ENCODE measurements around the gene GOLT1B.
A peak's percentile ranks its signal among the peaks of the same experiment; 100 is the strongest.

GOLT1B gene

DNA sequence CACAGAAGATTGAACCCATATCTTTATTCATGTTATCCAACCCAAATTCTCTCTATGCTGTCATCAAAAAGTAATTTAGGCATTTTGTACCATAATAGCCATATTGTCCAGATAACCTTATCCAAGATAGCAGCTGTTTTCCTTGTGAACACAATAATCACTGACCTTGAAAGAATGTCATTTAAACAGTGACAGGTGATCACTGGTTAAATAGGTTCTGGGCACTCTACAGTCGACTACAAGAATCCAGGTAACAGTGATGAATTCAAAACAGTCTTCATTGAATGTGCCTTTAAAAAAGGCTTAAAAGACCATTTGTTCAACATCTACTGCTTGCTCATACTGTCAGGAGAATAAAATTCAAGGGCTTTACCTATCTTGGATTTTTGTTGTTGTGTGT lies 20.0 kb downstream of the GOLT1B start:
- no peak for DNase-seq (ENCODE audit: low read depth in 3 of 3, low spot score in 1 of 3)

DNA sequence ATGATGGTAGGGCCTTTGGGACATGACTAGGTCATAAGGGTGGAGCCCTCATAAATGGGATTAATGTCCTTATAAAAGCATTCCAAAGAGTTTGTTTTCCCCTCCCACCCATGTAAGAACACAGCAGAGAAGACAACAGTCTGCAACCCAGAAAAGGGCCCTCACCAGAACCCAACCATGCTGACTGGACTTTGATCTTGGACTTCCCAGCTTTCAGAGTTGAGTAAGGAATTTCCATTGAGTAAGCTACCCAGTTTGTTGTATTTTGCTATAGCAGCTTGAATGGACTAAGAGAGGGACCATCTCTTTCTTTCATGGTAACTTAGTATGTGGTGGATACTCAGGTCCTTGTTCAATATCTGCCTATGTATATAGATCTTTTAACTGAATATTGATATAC lies 21.6 kb downstream of the GOLT1B start:
- DNase-seq (ENCODE audit: low read depth in 3 of 3, low spot score in 1 of 3) = no peak

DNA sequence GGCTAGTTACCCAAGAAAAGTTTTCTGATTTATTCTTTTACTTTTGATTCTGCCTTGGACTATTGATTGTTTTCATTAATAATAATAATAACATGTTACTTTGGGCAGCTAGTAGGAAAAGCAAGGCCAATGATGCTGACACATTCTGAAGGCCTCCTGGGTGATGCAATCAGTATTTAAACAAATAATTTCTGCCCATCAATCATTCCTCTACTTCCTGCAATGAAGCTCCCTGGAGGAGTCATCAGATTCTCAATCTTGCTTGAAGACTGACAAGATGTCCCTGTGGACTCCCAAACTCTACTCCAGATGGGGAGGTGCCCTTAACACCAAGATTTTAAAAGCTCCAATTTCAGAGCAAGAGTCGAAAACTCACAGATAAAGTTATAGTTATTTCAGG lies 24.5 kb downstream of the GOLT1B start, which contains the start of gene SPX:
TSS of gene SPX (plus strand) at position 244 of the 400 bp plus-strand sequence. CDS start 177 bp downstream, outside the sequence.
- DNase-seq (ENCODE audit: low read depth in 3 of 3, low spot score in 1 of 3) = no peak

DNA sequence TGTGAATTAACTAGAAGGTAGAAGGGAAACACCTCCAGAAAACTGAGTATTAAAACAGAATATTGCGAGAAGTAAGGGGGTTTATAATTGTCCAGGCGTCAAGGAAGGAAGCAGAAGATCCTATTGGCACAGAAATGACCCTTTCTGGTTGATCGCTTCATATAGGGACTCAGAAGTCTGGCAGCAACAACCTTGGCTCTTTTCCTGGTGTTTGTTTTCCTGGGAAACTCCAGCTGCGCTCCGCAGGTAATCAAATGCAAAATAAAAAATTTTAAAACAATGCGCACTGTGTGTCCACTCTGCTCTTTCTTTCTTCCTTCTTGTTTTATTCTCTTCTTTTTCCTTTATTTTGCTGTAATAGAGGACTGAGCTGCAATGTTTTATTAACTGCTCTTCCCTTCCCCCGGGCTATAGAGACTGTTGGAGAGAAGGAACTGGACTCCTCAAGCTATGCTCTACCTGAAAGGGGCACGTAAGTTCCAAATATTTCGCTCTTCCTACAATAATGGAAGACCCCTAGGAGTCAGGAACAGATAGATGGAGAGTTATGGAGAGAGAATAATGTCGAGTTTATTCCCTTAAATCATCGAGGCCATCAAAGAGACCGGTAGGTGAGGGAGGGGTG lies 25.2 kb downstream of the GOLT1B start:
- no peak for DNase-seq (ENCODE audit: low read depth in 3 of 3, low spot score in 1 of 3)

DNA sequence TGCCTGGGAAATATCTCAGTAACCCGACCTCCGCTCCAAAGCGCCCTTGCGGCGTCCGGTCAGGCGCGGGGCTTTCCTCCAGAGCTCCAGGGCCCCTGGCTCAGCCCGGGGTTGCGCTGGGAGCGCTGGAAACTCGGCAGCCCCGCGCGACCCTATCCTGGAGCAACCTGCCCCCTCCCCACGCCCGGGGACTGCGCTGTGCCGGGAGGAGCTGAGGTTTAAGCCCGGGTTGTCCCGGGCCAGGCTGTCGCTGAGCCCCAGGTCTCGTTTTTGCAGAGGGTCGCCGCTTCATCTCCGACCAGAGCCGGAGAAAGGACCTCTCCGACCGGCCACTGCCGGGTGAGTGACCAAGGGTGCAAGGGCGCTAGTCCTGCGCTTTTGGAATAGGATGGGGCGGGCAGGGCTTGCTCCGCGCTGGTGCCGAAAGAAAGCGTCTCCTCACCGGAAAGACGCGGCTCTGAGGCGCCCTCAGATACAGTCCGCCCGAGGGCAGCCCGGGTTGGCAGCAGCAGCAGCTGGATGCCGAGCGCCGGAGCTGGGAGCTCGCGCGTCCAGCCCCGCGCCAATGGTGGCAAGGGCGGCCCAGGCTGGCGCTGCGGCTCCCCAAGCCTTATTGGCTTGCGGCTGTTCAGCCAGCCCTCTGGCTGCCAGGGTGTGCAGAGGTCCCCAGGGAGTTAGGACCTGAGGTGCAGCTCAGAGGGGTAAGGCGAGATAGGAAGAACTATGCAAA lies 26.0 kb downstream of the GOLT1B start:
- DNase-seq (ENCODE audit: low read depth in 3 of 3, low spot score in 1 of 3) = peak; percentile 12 to 36 (median 27)

DNA sequence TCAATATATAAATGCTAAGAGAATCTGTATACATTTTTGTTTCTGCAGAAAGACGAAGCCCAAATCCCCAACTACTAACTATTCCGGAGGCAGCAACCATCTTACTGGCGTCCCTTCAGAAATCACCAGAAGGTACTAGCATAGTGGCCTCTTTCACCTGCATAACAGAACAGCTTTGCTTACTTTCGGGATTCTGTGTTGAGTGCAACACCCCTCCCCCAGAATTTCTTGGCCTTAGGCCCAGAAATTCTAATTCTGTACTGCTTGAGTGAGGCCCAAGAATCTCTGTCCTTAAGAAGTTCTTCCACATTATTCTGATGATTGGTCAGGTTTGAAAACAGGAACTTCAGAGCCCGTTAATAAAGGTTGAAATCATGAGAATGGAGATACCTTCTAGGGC lies 27.4 kb downstream of the GOLT1B start:
- DNase-seq (ENCODE audit: low read depth in 3 of 3, low spot score in 1 of 3) = no peak

DNA sequence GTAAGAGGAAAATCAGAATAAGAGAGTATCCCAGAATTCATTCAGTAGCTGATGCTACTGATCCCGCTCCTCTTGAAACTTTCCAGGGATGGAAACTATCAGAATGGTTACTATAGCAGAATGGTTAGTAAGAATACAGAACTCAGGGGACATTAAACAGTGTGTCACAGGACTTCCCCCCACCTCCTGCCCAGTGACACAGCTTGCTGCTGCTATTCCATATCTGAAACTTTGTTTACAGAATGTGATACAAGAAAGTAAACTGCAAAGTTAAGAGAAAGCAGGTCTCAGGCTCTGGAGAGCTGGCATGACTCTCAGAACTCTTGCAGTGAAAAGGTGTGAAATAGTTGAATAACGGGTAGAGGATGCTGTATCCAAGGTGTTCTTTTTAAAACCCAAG lies 27.9 kb downstream of the GOLT1B start:
- DNase-seq (ENCODE audit: low read depth in 3 of 3, low spot score in 1 of 3) = no peak

DNA sequence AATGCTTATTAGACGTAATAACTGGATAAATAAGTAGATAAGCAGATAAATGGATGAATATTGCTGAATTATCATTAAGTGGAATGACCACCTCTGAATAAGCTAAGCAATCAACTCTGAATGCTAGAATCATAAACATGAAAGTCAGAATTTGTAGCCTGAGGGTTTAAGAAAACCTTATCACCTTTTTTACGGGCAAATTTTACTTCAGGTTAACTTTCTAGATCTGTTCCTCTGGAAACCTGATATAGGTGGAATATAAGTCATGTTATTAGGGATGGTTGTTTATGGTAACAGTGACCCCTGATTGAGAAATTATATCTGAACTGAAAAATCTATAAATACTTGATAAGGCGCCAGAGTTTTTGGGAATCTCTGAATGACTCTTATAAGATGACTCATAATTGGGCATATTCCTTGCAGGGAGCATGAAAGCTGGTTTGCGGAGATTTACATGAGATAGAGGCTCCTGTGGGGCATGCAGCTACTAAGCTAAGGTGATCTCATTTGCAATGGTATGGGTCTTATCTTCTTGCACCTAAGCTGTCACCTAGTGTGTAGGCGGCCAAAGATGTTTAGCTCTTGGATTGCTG lies 36.6 kb downstream of the GOLT1B start:
- no peak for DNase-seq (ENCODE audit: low read depth in 3 of 3, low spot score in 1 of 3)

DNA sequence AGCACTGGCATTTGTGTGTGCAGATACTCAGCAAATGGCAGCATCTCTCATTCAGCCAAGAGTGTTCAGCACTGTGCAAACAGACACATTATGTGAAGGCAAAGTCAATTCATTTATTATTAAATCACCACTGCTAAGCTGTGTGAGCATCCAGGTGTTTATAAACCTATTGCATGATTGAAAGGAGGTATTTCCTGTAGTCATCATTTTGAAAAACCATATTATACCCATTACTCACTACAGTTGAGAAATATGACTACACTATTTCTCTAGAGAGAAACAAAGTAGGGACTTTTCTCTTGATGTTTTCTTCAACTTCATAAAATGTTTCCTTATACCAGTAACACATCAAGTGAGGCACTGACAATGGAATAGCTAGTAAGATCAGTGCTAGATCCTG lies 38.2 kb downstream of the GOLT1B start:
- DNase-seq (ENCODE audit: low read depth in 3 of 3, low spot score in 1 of 3) = no peak

DNA sequence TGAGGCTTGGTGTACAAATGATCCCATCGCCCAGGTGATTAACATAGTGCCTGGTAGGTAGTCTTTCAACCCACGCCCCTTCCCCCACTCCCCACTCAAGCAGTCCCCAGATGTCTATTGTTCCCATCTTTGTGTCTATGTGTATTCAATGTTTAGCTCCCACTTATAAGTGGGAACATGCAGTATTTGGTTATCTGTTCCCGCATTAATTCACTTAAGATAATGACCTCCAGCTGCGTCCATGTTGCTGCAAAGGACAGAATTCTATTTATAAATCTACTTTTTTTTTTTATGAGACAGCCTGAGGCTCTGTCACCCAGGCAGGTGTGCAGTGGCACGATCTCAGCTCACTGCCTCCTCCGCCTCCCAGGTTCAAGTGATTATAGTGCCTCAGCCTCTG lies 40.2 kb downstream of the GOLT1B start:
- no peak for DNase-seq (ENCODE audit: low read depth in 3 of 3, low spot score in 1 of 3)

DNA sequence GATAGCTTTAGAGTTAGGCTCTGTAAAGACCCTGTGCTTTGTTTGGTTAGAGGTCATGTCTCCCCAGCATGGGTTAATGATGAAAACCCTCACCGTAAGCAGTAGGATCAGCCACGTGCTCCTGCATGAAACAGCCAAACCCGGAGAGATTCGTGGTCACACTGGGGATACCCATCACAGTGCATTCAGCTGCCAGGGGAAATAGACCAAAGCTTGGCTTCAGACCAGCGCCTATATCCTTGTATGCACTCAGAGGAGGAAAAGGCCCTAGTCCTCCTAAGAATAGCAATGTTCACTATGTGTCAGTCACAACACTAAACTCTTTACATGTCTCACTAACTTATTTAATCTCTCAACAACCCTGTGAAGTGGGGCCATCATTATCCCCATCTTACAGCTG lies 40.8 kb downstream of the GOLT1B start:
- DNase-seq (ENCODE audit: low read depth in 3 of 3, low spot score in 1 of 3) = no peak

DNA sequence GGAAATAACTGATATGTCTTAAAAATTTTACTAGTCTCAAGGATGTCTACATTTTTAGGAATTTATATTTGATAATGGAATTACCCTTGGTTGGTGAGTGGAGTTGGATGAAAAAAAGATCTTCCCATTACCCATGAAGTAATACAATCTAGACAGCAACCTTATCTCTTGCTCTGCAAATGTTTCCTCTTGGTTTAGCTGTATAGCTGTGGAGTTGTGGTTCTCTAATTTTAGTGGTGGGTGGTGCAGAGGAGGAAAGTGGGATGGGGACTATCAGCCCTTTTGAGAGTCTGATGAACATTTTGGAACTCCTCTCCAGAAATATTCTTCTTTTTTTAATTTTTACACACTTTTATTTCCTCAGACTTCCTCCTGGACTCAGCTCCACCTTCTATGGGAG lies 41.6 kb downstream of the GOLT1B start:
- DNase-seq (ENCODE audit: low read depth in 3 of 3, low spot score in 1 of 3) = no peak

DNA sequence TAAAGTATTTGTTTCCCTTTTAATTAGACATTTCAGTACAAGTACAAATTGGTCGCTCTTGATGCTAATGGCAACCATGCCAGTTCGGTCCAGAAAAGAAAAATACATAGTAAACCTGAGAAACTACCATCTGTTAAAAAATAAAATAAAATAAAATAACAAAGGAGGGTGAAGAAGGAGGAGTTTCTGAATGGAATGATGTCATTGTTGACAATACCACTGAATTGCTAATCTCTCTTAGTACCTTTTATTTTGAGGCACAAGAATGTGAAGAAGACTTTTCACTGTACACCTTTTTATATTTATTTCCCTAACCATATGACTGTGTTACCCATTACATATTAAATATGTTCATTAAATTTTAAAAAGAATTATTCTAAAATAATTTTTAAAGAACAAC lies 44.0 kb downstream of the GOLT1B start:
- no peak for DNase-seq (ENCODE audit: low read depth in 3 of 3, low spot score in 1 of 3)

DNA sequence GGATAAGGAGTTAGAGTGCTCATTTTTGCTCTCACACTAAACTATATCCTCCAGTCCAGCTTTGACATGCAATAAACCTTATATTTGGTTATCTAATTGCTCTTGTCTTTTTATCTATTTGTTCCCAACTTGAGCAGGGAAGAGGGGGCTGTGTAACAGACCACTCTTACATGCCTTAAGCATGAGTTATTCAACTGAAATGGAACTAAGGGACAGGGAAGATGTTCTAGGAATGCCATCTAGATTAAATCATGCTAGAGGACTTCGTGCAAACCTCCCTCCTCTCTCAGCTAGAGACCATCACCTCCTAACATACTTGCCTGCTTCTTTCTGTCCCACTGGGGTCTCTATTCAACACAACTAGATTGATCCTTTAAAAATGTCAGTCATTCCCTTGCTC lies 45.1 kb downstream of the GOLT1B start:
- no peak for DNase-seq (ENCODE audit: low read depth in 3 of 3, low spot score in 1 of 3)

DNA sequence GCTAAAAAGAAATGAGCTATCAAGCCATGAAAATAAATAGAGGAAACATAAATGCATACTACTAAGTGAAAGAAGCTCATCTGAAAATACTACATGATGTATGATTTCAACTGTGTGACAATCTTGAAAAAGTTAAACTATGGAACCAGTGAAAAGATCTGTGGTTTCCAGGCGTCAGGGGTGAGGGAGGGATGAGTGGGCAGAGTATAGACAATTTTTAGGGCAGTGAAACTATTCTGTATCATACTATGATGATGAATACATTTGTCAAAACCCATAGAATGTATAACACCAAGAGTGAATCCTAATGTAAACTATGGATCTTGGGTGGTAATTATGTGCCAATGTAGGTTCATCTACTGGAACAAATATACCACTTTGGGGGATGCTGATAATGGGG lies 45.8 kb downstream of the GOLT1B start:
- no peak for DNase-seq (ENCODE audit: low read depth in 3 of 3, low spot score in 1 of 3)

DNA sequence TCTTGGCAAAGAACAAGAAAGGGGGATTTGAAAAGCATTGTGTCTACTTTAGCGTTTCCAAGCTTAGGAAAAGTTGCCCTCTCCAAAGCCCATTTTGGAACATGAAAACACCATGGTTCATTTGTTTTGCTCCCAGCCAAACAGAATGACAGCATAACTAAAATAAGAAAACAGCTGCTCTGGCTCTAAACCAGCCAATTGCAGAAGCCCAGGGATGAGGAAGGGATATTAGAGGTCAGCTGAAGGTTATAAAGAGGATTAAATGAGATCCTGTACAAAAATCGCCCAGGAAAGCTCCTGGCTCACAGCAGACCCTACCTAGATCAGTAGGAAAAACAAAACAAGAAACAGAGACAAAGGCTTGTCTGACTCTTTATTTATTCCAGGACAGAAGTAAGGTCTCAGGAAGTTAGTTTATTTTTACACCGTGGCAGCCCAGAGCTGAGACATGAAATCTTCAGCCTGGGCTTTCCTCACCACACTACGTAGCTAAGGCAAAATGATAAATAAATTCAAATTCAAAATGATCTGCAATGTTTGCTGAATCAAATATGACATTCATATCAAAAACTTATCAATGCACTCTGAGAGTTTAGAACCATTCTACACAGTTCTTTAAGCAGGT lies 50.4 kb downstream of the GOLT1B start:
- DNase-seq (ENCODE audit: low read depth in 3 of 3, low spot score in 1 of 3) = no peak

DNA sequence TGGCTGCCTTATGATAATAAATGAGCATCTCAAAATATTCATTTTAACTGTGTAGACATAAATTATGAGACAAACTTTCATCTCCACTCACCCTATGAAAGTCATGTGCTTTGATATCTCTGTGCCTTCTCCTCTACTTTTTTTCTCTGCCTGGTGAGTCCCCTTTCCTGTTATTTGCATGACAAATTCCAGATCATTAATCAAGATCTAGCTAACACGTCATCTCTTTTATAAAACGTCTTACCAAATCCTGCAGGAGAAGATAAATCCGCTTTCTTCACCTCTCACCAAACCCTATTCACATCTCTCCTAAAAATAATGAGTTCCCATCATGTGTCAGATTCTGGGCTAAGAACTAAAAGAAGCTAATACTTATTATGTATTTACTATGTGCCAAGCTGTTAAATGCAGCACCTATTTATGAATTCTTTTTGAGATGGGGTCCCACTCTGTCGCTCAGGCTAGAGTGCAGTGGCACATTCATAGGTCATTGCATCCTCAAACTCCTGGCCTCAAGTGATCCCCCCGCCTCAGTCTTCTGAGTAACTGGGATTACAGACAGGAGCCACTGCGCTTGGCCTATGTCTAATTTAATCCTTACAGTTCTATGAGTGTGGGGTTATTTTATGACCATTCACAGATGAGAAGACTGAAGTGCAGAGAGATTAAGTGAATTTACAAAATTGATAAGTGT lies 51.2 kb downstream of the GOLT1B start:
- no peak for DNase-seq (ENCODE audit: low read depth in 3 of 3, low spot score in 1 of 3)

DNA sequence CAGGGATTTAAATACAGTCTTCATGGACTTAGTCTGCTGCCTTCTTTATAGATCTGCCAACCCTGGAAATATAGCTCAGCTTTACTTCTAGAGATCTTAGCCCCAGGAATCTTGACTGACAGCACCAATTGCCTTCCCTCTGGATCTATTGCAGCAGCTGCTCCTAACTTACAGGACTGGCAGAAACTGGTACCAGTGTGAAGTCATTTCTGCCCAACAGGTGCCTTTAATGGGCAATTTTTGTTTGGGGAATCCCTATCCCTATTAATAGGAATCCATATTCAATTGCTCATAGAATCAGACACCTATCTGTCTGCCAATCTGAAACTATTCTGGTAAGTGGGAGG lies 51.7 kb downstream of the GOLT1B start:
- DNase-seq (ENCODE audit: low read depth in 3 of 3, low spot score in 1 of 3) = no peak

DNA sequence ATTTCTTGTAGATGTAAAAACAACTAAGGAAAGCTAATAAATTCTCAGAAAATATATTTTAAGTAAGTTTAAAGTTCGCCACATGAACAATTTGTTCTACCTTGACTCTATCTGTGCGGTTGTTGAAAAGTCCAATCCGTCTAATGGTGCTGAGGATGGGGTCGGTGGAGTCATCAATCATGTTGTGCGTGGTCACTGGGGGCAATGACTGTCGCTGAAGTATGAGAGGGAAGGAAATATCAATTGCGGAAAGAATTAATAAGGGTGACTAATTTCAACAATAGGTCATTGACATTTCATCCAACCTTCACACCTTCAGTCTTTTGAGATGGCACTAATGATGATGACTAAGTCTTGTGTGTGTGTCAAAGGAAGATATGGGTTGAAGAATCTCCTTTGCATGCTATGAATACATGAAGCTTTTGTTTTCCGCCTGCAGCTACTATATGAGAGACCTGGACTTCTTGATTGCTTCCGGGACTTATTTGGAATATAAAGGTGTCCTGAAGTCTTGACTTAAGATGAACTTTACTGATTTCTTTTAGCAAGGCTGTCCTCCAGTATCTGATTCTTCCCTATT lies 56.6 kb downstream of the GOLT1B start:
- DNase-seq (ENCODE audit: low read depth in 3 of 3, low spot score in 1 of 3) = no peak

DNA sequence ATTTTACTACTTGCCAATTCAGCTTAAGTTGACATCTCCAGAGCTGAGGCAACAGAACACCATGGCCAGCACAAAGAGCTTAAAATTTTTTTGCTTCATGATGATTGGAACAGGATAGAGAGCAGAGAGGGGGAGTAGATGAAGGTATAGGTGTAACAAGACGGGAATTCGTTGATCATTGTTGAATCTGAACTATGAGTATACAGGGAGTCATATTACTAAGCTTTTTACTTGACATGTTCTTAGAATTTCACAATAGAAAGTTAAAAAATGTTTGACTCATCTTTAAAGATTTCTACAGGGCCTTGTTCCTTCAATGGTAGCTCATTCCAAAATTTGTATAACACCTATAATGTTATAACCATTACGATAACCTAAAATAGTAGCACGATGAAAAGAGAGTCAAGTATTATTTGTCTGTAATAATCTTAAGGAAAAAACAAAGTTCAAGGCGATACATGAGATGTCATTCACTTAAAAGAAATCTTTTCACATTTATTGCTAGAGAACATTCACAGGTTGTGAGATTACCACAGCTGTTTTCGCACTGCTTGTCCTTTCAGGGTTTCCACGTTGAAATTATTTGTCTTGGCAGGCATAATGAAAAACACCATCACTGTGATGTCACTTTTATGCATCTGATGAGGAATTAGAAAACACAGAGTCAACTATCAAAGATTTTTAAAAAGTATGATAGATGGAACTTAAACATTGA lies 58.4 kb downstream of the GOLT1B start:
- no peak for DNase-seq (ENCODE audit: low read depth in 3 of 3, low spot score in 1 of 3)

DNA sequence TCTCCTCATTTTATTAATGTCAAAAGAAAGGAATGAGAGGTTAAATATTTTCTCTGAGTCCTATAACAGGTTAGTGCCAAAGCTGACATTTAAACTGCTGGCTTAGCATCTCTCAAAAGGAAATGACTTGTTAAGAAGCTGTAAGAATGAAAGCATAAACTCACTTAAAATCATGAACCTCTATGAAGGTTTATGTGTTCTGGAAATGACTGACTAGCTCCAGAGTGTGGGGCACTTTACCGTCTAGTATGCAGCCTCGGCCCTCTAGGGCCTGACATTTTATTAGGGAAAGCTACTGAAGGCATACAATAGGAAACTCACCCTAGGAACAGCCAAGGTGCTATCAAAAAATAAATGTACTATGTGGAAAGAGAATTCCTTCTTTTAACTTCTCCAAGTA lies 59.6 kb downstream of the GOLT1B start:
- DNase-seq (ENCODE audit: low read depth in 3 of 3, low spot score in 1 of 3) = no peak

All from stimulated activated CD4-positive, alpha-beta T cell treated with anti-CD3 and anti-CD28 coated beads, TNF-alpha, amount 100 ng/mL, for 1 hour (primary cell).